GM23248 (cell line): ENCODE data around the gene DIAPH1.

Experiments used
- EZH2 ChIP-seq: fragments of 200-600 bp; sonication (generic); IDR thresholded peaks from 2 replicates; pipeline ENCODE4 v1.6.1; 2018; ENCODE audit warnings: antibody characterized with exemption, mild to moderate bottlenecking; ENCODE audit not compliant: insufficient read depth, poor library complexity, severe bottlenecking
- EZH2phosphoT487 ChIP-seq: fragments of 200-600 bp; sonication (generic); IDR thresholded peaks from 2 replicates; pipeline ENCODE4 v1.6.1; 2018; ENCODE audit warnings: antibody characterized with exemption, moderate library complexity, mild to moderate bottlenecking, low read depth; ENCODE audit not compliant: insufficient read depth

DNA sequence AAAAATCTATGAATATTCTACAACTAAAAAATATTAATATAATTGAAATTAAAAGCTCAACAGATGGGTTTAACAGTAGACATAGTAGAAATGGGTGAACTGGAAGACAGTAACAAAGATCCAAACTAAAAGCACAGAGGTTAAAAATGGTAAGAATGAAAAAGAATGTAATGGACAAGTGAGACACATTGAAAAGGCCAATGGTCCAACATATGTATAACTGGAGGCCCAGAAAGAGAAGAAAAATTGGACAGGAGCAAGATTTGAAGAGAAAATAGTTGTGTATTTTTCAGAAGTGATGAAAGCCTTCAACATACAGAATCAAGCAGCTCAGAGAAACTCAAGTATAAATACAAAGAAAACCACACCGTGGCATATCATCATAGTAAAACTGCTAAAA is 71.3 kb downstream of the DIAPH1 start:
- TF ChIP-seq EZH2: no peak
- no peak for TF ChIP-seq EZH2phosphoT487
